Measurements from ENCODE around the gene PUM2. TPM values are rescaled to one million over a fixed set of nuclear protein-coding genes. Genes with fewer than 3 reads are reported as not detected.
A peak's percentile ranks its signal among the peaks of the same experiment; 100 is the strongest.
"Not testable (repeated sequence)": the region's sequence is repeated elsewhere in the genome, so short reads cannot be mapped to it uniquely, and the experiment has no call there.

The PUM2 gene
- polyA plus RNA-seq, 10 donors: 48.5 to 73.3 (median 61.9) TPM

GRCh38 chr2:20235655-20236305 is 114.9 kb downstream of the PUM2 start:
- DNase-seq: no peak

- DNase-seq: not testable (repeated sequence)
These were observed 116.0 kb downstream of the PUM2 start for GRCh38 chr2:20234597-20234996.

- no peak for DNase-seq
These were observed 117.8 kb downstream of the PUM2 start for GRCh38 chr2:20232837-20233207.

- DNase-seq: no peak
These were observed 119.0 kb downstream of the PUM2 start for GRCh38 chr2:20231598-20232026.

GRCh38 chr2:20231159-20231558 is 119.5 kb downstream of the PUM2 start:
- no peak for DNase-seq

GRCh38 chr2:20230114-20230425 is 120.6 kb downstream of the PUM2 start:
- no peak for DNase-seq

- peak; percentile 23 to 69 (median 41) for DNase-seq
These were observed 121.1 kb downstream of the PUM2 start for GRCh38 chr2:20229322-20230113.

- DNase-seq: no peak
These were observed 122.6 kb downstream of the PUM2 start for GRCh38 chr2:20227894-20228505.

GRCh38 chr2:20226152-20226545 is 124.5 kb downstream of the PUM2 start:
- DNase-seq: no peak

GRCh38 chr2:20225294-20226151 is 125.1 kb downstream of the PUM2 start:
- peak; percentile 35 to 89 (median 62) for DNase-seq

GRCh38 chr2:20224716-20225293 is 125.8 kb downstream of the PUM2 start, which contains the start of gene SDC1:
Gene SDC1, minus strand, starts transcription at chr2:20225130. Its CDS starts 263 bp downstream, at chr2:20224867.
- peak; percentile 25 to 83 (median 52) for DNase-seq

- DNase-seq: no peak
These were observed 126.4 kb downstream of the PUM2 start for GRCh38 chr2:20224164-20224715.

GRCh38 chr2:20223407-20224163 is 127.1 kb downstream of the PUM2 start:
- peak; percentile 20 to 85 (median 59) for DNase-seq

GRCh38 chr2:20222769-20223406 is 127.8 kb downstream of the PUM2 start:
- DNase-seq: no peak

- DNase-seq: no peak
These were observed 128.5 kb downstream of the PUM2 start for GRCh38 chr2:20222014-20222768.

GRCh38 chr2:20221555-20221973 is 129.1 kb downstream of the PUM2 start:
- peak in 1 of 3 donors; percentile 79 for DNase-seq

- no peak for DNase-seq
These were observed 129.7 kb downstream of the PUM2 start for GRCh38 chr2:20220806-20221554.

- DNase-seq: no peak
These were observed 130.8 kb downstream of the PUM2 start for GRCh38 chr2:20219763-20220380.

All from muscle of back (tissue), 11 donors.